ENCODE data around the gene RNF121. TPM values are rescaled to one million over a fixed set of nuclear protein-coding genes. Genes with fewer than 3 reads are reported as not detected.

The RNF121 gene
- total RNA-seq, 1 donor from 2014 or later: 19.6 TPM

GRCh38 chr11:72037554-72038311 is 108.9 kb downstream of the RNF121 start:
- no peak for DNase-seq (ENCODE audit: low read depth in 2 of 2)

GRCh38 chr11:72038491-72038890 is 109.6 kb downstream of the RNF121 start:
- DNase-seq (ENCODE audit: low read depth in 2 of 2): no peak

DNA sequence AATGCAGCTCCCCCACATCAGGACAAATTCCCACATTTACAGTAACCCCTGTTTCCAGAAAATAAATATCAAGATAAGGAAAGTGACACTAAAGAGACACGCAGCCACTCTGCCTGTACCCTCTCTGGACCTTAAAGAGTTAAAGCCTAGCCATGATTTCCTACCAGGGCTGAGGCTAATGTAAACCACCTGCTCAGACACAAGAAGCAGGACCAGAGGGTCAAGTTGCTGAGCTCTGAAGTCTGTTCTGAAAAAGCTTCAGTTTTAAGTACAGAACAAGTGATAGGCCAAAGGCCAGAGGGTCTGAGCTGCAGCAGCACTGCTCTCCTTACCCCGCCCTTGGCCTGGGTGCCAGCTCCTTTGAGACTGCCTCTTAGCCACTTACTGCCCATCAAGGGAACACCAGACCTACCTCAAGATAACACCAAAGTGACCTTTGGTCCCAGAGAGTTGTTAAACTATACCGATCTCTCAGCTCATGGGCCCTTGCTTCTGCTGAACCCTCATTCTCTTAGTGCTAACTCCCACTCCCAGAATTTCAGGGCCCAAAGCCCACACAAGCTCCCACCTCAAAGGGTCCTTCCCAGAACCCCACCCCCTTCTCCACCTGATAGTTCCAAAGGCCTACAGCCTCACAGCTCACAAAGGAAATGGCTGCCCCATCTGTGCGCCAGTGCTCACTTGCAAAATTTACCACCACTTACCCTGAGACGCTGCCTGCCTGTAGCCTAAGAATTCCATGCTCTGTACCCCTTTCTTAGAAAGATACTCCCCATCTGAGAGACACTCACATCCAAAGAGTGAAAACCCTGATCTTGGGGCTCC is 110.4 kb downstream of the RNF121 start:
- DNase-seq (ENCODE audit: low read depth in 2 of 2): no peak

DNA sequence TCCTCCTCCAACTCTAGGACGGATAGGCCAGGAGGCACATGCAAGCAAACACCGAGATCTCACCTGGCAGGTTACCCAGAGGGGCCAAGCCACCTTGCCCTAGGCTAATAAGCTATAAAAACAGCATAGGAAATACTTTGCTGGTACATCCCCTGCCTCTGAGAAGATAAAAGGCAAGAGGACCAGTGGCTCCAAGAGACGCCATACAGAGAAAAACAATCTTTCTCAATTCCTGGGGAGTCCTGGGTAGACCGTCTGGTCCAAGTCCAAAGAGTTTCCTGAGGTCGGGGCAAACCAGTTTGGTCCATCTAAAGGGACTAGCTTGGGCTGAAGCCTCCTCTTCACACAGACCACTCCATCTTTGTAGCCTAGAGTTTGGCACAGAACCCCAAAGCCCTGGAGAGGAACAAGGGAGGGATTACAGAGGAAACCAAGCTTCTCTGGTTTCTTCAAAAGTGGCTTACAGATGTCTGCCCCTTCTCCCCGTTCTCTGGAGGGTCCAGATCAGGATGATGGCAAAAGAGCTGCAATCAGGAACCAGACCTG is 111.1 kb downstream of the RNF121 start:
- no peak for DNase-seq (ENCODE audit: low read depth in 2 of 2)

DNA sequence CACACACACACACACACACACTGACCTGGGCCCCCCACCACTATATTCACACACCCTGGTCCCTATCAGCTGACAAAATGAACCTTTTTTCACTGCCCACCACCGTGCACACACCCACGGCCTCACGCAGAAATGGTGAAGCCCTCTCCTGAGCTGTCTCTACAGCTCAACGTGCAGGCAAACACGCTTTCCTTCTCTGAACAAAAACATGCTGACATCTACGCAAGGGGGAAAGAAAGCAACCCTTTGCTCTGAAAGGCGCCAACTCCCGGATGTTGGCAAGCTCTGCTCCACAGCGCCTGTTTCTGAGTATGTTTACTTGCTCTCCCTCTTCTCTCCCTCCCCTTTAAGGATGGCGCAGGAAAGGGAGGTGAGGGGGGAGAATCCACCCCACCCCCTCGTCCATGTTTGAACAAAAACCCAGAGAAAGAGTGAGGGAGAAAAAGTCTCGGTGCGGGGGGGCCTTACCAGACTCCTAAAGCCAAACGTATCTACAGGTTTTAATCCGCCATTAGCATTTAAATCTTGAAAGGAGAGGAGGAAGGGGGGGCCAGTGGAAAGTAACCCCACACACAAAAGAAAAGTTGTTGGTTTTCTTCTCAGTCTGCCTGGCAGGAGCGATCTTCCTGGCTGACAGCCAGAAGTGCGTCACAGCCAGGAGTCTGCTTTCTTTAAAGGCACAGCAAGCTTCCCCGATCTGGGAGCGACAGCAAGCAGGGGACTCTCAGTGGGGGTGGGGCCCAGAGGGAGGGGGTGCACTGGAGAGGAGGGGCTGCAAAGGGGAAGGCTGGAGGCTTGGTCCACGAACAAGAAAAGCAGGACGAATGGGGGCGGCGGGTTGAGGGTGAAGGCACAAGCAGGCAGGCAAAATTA is 111.9 kb downstream of the RNF121 start:
- peak; percentile 59 to 94 for DNase-seq (ENCODE audit: low read depth in 2 of 2)

GRCh38 chr11:72041364-72042063 is 112.7 kb downstream of the RNF121 start:
- peak; percentile 49 to 72 for DNase-seq (ENCODE audit: low read depth in 2 of 2)

GRCh38 chr11:72042064-72042745 is 113.4 kb downstream of the RNF121 start:
- DNase-seq (ENCODE audit: low read depth in 2 of 2): no peak

GRCh38 chr11:72045849-72046248 is 117.0 kb downstream of the RNF121 start:
- no peak for DNase-seq (ENCODE audit: low read depth in 2 of 2)

Other genes starting within 250 kb of the RNF121 start
- gene DEFB108B, start 95.8 kb upstream of the RNF121 start, total RNA-seq: not detected in 2 replicates
- not detected in 2 replicates for gene DEFB131B, start 50.6 kb upstream of the RNF121 start, total RNA-seq
- 6.0 and 6.2 TPM in 2 replicates for gene XNDC1N, start 452 bp upstream of the RNF121 start, total RNA-seq
- gene IL18BP, start 69.9 kb downstream of the RNF121 start, total RNA-seq: 1.5 and 1.8 TPM in 2 replicates
- gene NUMA1, start 151.5 kb downstream of the RNF121 start, total RNA-seq: 101 and 119 TPM in 2 replicates
- gene LRRC51, start 151.8 kb downstream of the RNF121 start, total RNA-seq: 3.2 and 4.2 TPM in 2 replicates
- gene LAMTOR1, start 174.3 kb downstream of the RNF121 start, total RNA-seq: 91.1 and 118 TPM in 2 replicates
- not detected in 2 replicates for gene TOMT, start 176.9 kb downstream of the RNF121 start, total RNA-seq
- gene ANAPC15, start 183.6 kb downstream of the RNF121 start, total RNA-seq: 16.8 and 24.6 TPM in 2 replicates
- not detected in 2 replicates for gene FOLR3, start 206.7 kb downstream of the RNF121 start, total RNA-seq

Data from dermis microvascular lymphatic vessel endothelial cell (primary cell).